Measurements from ENCODE around the gene MUL1. TPM values are rescaled to one million over a fixed set of nuclear protein-coding genes. Genes with fewer than 3 reads are reported as not detected.

MUL1 gene
- total RNA-seq, 2 experiments from 2014 or later: 14.9 to 19.5 TPM

- Mint-ChIP-seq H3K4me3 (no peak overlapping the region), H3K9me3 (ENCODE audit: low read depth) (no peaks in the 10 kb centered on the region), H3K4me1 (no peaks in the 10 kb centered on the region), H3K36me3 (no peaks in the 10 kb centered on the region), H3K27me3 (peaks cover 93% of the 10 kb centered on the region), H3K27ac (no peak overlapping the region)
- CTCF ChIA-PET: interaction anchor here (0.9 kb wide), 1 partner anchor 16 kb away, joined by 3 read pairs; no protein-coding TSS in a partner anchor
- DNase-seq: no peak
- ATAC-seq: no peak
These were observed 29.8 kb downstream of the MUL1 start for GRCh38 chr1:20478057-20478635.

DNA sequence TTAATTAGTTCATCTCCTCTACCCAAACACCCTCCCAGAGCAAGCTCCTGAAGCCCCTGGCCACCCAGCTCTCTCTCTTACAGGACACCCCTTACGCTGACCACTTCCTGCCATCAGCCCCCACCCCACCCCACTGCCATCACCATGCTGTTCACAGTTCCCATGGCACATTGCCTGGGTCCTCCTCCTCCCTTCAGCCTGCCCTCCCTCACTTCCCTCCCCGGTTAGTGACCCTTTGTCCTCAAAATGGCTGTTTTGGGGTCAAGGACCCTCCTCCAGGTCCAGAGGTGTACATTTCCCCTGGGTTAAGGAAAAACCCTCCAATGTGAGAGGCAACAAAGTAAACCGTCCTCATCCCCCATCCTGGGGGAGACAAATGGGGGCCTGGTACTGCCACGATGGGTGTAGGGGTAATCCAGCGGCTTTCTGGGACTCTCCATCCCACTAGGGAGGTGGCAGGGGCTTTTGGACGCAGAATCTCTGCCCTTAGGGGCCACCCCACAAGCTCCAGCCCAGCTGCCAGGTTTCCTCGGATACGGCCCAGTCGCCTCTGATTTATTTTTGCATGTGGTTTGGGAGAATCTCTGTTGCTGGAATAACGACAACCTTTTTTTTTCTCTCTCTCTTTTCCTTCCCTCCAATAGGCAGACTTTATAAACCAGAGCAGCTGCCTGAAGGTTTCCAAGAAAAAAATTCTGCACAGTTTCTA lies 30.4 kb downstream of the MUL1 start:
- Mint-ChIP-seq H3K9me3 (ENCODE audit: low read depth) (no peaks in the 10 kb centered on the region), H3K27me3 (peaks cover 89% of the 10 kb centered on the region), H3K27ac (no peak overlapping the region), H3K4me1 (no peaks in the 10 kb centered on the region), H3K4me3 (no peak overlapping the region), H3K36me3 (no peaks in the 10 kb centered on the region)
- CTCF ChIA-PET: no interaction called here
- no peak for ATAC-seq
- DNase-seq: no peak

DNA sequence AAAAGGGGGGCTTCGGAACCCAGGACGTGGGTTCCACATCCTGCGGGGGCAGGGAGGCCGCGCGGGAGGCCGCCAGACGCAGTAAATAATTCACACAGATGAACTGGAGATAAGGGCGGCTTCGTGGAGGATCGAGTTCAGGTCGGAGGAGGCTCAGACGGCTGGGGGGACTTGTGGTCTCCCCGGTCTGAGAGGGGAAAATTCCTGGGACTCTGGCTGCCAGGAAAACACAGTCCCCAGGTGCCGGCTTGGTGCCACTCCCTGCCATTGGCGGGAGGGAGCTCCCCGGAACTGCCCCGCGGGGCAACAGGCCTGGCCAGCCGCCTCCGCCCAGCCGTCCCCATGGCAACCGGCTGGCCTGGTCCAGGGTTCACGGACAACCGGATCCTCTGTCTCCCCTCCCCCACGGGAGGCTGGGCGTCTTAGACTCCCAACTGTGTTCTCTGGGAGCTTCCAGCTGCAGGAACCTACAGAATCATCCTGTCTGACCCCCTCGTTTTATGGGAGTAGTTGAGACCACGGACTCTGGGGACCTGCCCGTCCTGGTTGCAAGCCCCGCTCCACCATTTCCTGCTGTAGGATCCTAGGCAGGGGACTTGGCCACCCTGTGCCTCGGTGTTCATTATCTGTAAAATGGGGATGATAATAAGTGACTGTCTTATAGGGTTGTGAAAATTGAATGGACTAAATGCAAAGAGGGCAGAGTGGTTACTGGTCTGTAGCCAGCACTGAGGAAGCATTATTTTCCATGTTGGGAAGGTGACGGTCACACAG lies 31.5 kb downstream of the MUL1 start:
- DNase-seq: no peak
- Mint-ChIP-seq H3K4me1 (no peaks in the 10 kb centered on the region), H3K27me3 (peaks cover 83% of the 10 kb centered on the region), H3K36me3 (no peaks in the 10 kb centered on the region), H3K9me3 (ENCODE audit: low read depth) (no peaks in the 10 kb centered on the region), H3K27ac (no peak overlapping the region), H3K4me3 (no peak overlapping the region)
- ATAC-seq: no peak
- CTCF ChIA-PET: no interaction called here

- Mint-ChIP-seq H3K36me3 (no peaks in the 10 kb centered on the region), H3K4me1 (no peaks in the 10 kb centered on the region), H3K4me3 (no peak overlapping the region), H3K27ac (no peak overlapping the region), H3K9me3 (ENCODE audit: low read depth) (no peaks in the 10 kb centered on the region), H3K27me3 (peaks cover 75% of the 10 kb centered on the region)
- CTCF ChIA-PET: no interaction called here
- no peak for ATAC-seq
- no peak for DNase-seq
These were observed 33.0 kb downstream of the MUL1 start for GRCh38 chr1:20474996-20475395.

DNA sequence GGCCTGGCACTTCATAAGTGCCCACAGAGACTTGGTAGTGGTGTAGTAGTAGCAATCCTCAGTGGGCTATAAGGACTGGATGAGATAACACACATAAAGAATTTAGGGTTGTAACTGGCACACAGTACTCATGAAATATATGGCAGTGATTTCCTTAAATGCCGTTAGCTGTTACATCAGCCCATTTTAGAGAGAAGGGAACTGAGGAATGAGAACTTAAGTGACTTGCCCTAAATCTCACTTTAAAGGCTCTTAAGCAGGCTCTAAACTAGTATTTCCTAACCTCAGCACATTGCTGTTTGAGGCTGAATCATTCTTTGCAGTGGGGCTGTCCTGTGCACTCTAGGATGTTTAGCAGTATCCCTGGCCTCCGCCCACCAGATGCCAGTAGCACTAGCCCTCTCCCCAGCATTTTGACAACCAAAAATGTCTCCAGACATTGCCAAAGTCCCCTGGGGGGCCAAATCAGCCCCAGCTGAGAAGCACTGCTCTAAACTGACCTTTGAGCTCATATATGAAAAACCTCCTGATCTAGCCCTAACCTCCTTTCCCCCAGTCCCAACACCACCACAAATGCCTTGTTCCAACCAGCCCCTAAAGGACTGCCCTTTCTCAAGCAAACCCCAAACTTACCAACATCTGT lies 33.5 kb downstream of the MUL1 start:
- DNase-seq (no peak), ATAC-seq (no peak)
- H3K4me1 Mint-ChIP-seq: no peaks in the 10 kb centered on the region
- CTCF ChIA-PET: interaction anchor here (1.3 kb wide), 1 partner anchor 20 kb away, joined by 3 read pairs; no protein-coding TSS in a partner anchor
- H3K27me3 Mint-ChIP-seq: peaks cover 71% of the 10 kb centered on the region
- no peaks in the 10 kb centered on the region for H3K36me3 Mint-ChIP-seq
- no peak overlapping the region for H3K27ac Mint-ChIP-seq
- no peaks in the 10 kb centered on the region for H3K9me3 Mint-ChIP-seq (ENCODE audit: low read depth)
- H3K4me3 Mint-ChIP-seq: no peak overlapping the region

DNA sequence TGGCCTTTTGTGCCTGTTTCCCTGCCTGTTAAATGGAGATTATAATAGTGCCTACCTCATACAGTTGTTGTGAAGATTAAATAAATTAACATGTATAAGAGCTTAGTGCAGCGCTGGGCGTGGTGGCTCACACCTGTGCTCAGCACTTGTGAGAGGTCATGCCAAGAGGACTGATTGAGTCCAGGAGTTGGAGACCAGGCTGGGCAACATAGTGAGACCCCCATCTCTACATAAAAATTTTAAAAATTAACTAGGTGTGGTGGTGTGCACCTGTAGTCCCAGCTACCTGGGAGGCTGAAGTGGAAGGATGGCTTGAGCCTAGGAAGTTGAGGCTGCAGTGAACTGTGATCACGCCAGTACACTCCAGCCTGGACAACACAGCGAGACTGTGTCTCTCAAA lies 34.1 kb downstream of the MUL1 start:
- peaks cover 68% of the 10 kb centered on the region for H3K27me3 Mint-ChIP-seq
- no peak for ATAC-seq
- no peak overlapping the region for H3K4me3 Mint-ChIP-seq
- no peak overlapping the region for H3K27ac Mint-ChIP-seq
- no peaks in the 10 kb centered on the region for H3K36me3 Mint-ChIP-seq
- CTCF ChIA-PET: interaction anchor here (1.3 kb wide), 1 partner anchor 20 kb away, joined by 3 read pairs; no protein-coding TSS in a partner anchor
- H3K4me1 Mint-ChIP-seq: no peaks in the 10 kb centered on the region
- DNase-seq: no peak
- no peaks in the 10 kb centered on the region for H3K9me3 Mint-ChIP-seq (ENCODE audit: low read depth)

GRCh38 chr1:20472860-20473711 lies 34.9 kb downstream of the MUL1 start:
- CTCF ChIA-PET: interaction anchor here (1.3 kb wide), 1 partner anchor 21 kb away, joined by 3 read pairs; no protein-coding TSS in a partner anchor
- Mint-ChIP-seq H3K27ac (no peak overlapping the region), H3K4me3 (no peak overlapping the region), H3K9me3 (ENCODE audit: low read depth) (no peaks in the 10 kb centered on the region), H3K36me3 (no peaks in the 10 kb centered on the region), H3K27me3 (peaks cover 62% of the 10 kb centered on the region), H3K4me1 (no peaks in the 10 kb centered on the region)
- DNase-seq: no peak
- no peak for ATAC-seq

GRCh38 chr1:20472121-20472520 lies 35.8 kb downstream of the MUL1 start:
- no peak for ATAC-seq
- no peak for DNase-seq
- Mint-ChIP-seq H3K4me1 (no peaks in the 10 kb centered on the region), H3K27ac (no peak overlapping the region), H3K4me3 (no peak overlapping the region), H3K27me3 (peaks cover 58% of the 10 kb centered on the region), H3K9me3 (ENCODE audit: low read depth) (no peaks in the 10 kb centered on the region), H3K36me3 (no peaks in the 10 kb centered on the region)
- CTCF ChIA-PET: no interaction called here

GRCh38 chr1:20470194-20470593 lies 37.8 kb downstream of the MUL1 start:
- no peak for ATAC-seq
- Mint-ChIP-seq H3K4me3 (no peak overlapping the region), H3K9me3 (ENCODE audit: low read depth) (no peaks in the 10 kb centered on the region), H3K27me3 (peaks cover 50% of the 10 kb centered on the region), H3K27ac (no peak overlapping the region), H3K4me1 (no peaks in the 10 kb centered on the region), H3K36me3 (no peaks in the 10 kb centered on the region)
- CTCF ChIA-PET: interaction anchor here (2.9 kb wide), 1 partner anchor 24 kb away, joined by 13 read pairs; no protein-coding TSS in a partner anchor
- DNase-seq: no peak

DNA sequence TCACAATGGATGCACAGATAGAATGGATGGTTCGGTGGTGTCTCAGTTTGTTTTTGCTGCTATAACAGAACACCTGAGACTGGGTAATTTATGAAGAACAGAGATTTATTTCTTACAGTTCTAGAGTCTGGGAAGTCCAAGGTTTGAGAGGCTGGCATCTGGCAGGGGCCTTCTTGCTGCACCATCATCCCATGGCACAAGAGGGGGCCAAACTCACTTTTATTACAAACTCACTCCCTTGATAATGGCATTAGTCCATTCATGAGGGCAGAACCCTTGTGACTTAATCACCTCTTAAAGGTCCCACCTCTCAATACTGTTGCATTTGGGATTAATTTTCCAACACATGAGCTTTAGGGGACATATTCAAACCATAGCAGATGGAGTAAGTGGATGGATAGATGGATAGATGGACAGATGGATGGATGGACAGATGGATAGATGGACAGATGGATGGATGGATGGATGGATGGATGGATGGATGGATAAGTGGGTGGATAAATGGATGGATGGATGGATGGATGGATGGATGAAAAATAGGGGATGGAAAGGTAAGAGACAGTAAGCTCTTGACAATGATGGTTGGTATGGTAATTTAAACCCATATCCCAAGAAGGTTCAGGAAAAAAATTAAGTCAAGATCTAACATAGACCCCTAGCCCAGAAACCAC lies 38.4 kb downstream of the MUL1 start:
- Mint-ChIP-seq H3K27me3 (peaks cover 44% of the 10 kb centered on the region), H3K4me1 (no peaks in the 10 kb centered on the region), H3K4me3 (no peak overlapping the region), H3K36me3 (no peaks in the 10 kb centered on the region), H3K27ac (no peak overlapping the region), H3K9me3 (ENCODE audit: low read depth) (no peaks in the 10 kb centered on the region)
- no peak for DNase-seq
- CTCF ChIA-PET: interaction anchor here (2.9 kb wide), 1 partner anchor 24 kb away, joined by 13 read pairs; no protein-coding TSS in a partner anchor
- ATAC-seq: no peak

DNA sequence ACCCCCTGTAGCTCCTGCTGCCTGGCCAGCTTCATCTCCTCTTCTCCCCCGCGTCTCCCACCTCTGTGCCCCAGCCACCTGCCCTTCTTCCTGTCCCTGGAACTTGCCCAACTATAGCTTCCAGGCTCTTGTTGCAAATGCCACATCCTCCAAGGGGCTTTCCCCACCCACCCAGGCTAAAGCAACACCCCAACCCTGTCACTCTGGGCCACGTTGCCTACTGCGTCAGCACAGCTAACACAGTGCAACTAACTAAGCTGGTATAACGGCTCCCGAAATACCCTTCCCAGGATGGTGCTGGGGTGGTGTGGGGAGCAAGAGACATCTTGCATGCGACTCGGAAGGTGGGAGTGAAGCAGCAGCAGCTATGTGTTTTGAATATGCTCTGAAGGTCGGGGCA lies 41.7 kb downstream of the MUL1 start:
- Mint-ChIP-seq H3K27ac (no peak overlapping the region), H3K27me3 (peaks cover 25% of the 10 kb centered on the region), H3K36me3 (no peaks in the 10 kb centered on the region), H3K4me1 (no peaks in the 10 kb centered on the region), H3K4me3 (no peak overlapping the region), H3K9me3 (ENCODE audit: low read depth) (no peaks in the 10 kb centered on the region)
- CTCF ChIA-PET: interaction anchor here (1.1 to 1.3 kb wide), 2 partner anchors 89 to 254 kb away, joined by 4 to 9 read pairs; no protein-coding TSS in a partner anchor
- ATAC-seq: no peak
- DNase-seq: no peak

- Mint-ChIP-seq H3K4me1 (no peaks in the 10 kb centered on the region), H3K27ac (no peak overlapping the region), H3K9me3 (ENCODE audit: low read depth) (no peaks in the 10 kb centered on the region), H3K4me3 (no peak overlapping the region), H3K27me3 (peaks cover 23% of the 10 kb centered on the region), H3K36me3 (no peaks in the 10 kb centered on the region)
- no peak for ATAC-seq
- CTCF ChIA-PET: interaction anchor here (1.1 kb wide), 2 partner anchors 18 to 88 kb away, joined by 3 to 4 read pairs; no protein-coding TSS in a partner anchor
- no peak for DNase-seq
These were observed 42.8 kb downstream of the MUL1 start for GRCh38 chr1:20465187-20465586.
